ENCODE data around the gene IL15.
"Not testable (repeated sequence)": the region's sequence is repeated elsewhere in the genome, so short reads cannot be mapped to it uniquely, and the experiment has no call there.

IL15 gene, protein sequence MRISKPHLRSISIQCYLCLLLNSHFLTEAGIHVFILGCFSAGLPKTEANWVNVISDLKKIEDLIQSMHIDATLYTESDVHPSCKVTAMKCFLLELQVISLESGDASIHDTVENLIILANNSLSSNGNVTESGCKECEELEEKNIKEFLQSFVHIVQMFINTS

DNA sequence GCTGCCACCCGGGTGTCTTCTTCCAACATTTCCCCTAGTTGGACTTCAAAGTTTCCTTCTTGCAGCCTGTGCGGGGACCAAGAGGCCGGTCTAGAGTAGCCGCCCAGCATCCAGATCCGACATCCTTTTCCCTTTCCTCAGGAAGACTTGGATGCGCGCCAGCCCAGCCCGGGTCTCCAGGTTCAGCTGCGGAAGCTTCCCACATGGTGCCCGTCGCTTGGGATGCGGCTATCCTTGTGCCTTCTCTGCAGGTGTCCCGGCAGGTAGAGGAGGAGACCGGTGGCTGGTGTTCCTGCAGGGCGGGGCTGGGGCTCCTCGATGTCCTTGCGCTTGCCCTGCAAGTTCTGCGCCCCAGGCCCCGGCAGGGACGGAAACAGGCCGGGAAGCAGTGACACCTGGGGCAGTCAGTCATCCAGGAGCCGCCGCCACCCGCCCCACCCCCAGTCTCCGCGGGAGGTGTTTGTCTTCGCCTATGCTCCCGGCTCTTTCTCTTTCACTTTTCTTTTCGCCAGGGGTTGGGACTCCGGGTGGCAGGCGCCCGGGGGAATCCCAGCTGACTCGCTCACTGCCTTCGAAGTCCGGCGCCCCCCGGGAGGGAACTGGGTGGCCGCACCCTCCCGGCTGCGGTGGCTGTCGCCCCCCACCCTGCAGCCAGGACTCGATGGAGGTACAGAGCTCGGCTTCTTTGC is at the start of gene IL15:
Gene IL15 (plus strand): TSS at position 502 of the 689 bp plus-strand sequence. CDS start 82,882 bp downstream, outside the sequence.
- peak; percentile 30 to 46 for DNase-seq (ENCODE audit: low read depth in 2 of 2)

DNA sequence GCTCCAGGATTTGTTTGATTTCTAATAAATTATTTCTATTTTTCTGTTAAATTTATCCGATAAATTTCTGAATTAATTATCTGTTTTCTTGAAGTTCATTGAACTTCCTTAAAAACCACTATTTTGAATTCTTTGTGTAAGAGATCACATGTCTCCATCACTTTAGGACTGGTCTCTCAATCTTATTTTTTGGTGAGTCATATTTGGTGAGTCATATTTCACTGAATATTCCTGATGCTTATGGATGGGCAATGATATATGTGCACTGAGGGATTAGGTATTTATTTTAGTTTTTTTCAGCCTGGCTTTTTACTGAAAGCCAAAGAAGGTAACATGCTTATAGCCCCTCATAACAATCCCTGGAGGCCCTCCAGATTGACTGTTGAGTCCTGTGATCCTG is 48.5 kb upstream of the IL15 start:
- DNase-seq (ENCODE audit: low read depth in 2 of 2), result no peak

DNA sequence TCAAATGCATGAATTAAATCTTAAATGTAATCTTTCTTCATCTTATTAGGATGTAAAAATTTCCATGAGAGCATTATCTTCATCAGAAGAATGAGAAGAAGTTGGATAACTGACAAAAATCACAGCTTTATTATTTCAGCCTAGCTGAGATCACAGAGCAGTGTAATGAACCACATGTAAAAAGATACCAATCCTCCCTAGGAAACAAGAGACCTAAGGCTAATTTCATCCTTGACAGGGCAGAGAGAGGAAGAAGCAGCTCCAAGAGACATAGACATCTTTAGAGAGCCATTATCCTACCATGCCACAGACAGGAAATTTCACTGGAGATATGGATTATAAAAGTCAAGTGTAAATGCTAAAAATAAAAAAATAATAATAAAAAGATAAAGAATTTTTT is 40.9 kb upstream of the IL15 start:
- DNase-seq (ENCODE audit: low read depth in 2 of 2), result no peak

DNA sequence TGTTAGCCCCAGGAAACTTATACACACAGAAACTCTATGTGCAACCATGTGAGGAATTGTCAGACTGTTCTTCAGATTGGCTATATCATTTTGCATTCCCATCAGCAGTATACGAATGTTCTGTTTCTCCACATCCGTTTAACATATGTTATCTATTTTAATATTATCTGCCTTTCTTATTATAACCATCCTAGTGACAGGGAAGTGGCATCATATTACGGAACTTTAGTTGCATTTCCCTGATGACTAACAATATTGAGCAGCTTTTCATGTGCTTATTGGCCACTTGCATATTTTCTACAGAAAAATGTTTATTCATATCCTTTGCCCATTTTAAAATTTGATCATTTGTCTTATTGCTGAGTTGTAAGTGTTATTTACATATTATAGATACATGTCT is 36.5 kb upstream of the IL15 start:
- no peak for DNase-seq (ENCODE audit: low read depth in 2 of 2)

DNA sequence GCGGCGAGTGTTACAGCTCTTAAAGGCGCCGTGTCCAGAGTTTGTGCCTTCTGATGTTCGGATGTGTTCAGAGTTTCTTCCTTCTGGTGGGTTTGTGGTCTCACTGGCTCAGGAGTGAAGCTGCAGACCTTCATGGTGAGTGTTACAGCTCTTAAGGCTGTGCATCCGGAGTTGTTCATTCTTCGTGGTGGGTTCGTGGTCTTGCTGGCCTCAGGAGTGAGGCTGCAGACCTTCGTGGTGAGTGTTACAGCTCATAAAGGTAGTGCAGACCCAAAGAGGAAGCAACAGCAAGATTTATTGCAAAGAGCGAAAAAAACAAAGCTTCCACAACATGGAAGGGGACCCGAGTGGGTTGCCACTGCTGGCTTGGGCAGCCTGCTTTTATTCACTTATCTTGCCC is 31.7 kb upstream of the IL15 start:
- not testable (repeated sequence) for DNase-seq (ENCODE audit: low read depth in 2 of 2)

DNA sequence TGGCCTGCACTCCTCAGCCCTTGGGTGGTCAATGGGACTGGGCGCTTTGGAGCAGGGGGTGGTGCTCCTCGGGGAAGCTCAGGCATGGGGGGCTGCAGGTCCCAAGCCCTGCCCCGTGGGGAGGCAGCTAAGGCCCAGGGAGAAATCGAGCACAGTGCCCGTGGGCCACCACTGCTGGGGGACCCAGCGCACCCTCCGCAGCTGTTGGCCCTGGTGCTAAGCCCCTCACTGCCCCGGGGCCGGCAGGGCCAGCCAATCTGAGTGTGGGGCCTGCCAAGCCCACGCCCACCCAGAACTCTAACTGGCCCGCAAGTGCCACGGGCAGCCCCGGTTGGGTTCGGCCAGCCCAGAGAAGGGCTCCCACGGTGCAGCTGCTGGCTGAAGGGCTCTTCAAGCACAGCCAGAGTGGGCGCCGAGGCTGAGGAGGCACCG is 30.9 kb upstream of the IL15 start:
- no peak for DNase-seq (ENCODE audit: low read depth in 2 of 2)

DNA sequence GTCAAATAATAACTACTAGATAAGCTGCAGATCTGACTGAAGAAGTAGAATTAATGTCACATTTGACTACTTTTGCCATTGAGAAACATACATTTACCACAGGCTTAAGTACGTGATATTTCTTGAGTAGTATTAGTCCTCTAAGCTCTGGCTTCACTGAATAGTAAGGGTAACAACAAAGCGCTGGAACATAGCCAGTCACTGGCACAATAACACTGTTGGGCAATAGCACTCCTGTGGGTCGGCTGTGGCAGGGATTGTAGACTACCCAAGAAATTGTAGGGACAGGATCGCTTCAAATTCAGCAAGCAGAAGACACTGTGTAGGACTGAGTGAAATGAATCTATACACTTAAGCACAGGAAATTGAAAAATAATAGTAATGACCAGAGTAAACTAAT is 27.1 kb upstream of the IL15 start:
- DNase-seq (ENCODE audit: low read depth in 2 of 2), result no peak

DNA sequence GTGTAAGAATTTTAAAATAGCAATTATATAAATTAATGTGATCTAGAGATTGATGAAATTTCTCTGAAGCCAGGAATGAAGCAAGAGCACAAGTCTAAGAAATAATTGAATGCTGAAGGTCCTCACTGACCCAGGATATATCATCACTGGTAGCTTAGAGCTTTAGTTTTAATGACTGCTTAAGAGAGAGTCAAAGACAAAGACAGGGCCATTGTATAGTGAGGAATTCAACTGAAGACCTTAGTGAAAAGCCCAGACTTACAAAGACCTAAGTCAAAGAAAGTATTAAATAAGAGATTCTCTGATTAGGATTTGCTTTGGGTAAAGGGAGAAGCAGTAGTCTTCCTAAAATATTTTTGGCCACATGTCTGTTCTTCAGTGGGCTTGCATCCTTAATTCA is 26.0 kb upstream of the IL15 start:
- DNase-seq (ENCODE audit: low read depth in 2 of 2), result no peak

DNA sequence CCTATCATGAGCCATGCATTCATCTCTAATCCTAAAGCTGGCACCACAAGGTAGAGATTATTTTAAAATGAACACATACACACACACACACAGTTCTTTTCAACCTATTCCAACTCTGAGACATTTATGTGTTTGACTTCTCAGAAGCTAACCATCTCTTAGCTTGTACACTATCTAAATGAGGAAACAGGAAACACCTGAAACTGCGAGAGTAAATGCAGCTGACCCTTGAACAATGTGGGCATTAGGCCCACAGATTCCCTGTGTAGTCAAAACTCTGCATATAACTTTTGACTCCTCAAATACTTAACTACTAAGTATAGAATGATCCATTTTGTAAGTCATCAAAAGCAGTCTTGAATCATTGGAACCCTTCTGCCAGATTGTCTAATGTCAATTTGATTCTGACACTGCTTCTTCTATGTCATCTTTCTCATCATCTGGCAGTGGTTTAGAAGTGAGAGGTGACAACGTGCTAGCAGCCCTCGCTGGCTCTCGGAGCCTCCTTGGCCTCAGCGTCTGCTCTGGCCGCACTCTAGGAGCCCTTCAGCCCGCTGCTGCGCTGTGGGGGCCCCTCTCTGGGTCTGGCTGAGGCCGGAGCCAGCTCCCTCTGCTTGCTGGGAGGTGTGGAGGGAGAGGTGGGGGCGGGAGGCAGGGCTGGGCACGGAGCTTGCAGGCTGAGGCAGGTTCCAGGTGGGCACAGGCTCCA is 21.4 kb upstream of the IL15 start:
- DNase-seq (ENCODE audit: low read depth in 2 of 2), result no peak

DNA sequence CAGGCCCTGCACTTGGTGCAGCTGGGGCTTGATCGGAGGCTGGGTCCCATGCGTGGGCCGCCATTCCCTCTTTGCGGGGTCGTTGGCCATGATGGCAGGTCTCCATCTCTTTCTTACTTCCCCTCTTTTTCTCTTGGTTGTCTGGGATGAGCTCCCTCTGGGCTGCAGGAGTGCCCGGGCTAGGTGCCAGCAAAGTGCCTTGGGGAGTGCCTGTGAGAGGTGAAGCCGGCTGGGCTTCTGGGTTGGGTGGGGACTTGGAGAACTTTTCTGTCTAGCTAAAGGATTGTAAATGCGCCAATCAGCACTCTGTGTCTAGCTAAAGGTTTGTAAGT is 20.8 kb upstream of the IL15 start:
- DNase-seq (ENCODE audit: low read depth in 2 of 2), result not testable (repeated sequence)

DNA sequence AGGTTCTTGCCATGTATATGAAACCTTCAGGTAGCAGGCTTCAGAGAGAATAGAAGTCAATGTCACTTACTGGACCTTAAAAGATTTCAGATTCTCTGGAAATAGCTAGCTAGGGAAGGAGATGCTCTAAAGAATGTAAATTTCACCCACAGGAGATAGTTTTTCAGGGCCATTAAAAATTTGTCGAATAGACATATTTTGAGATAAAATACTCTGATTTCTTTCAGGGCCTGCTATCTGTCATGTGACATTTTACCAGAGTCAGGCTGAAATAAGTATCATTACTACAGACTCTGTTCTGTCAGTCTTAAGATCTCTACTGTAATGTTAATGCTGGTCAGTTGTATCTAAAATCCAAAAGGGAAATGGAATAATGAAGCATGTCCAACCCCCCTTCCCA is 15.7 kb upstream of the IL15 start:
- DNase-seq (ENCODE audit: low read depth in 2 of 2), result no peak

DNA sequence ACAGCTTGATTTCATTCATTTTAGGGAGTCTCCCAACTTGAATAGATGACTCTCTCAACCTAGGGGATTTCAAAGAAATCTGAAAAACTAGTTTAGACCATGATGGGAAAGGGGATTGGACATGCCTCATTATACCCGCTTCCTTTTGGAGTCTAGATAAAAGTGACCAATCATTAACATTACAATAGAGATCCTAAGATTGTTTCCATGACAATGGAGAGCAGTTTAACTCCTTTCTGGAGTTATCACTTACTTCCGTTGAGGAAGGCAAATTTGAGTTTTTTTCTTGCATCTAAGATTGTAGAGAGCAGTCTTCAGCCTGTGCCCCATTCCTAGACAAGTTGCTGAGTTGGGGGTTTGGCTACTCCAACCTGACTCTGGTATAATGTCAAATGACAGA is 11.4 kb upstream of the IL15 start:
- DNase-seq (ENCODE audit: low read depth in 2 of 2), result no peak

DNA sequence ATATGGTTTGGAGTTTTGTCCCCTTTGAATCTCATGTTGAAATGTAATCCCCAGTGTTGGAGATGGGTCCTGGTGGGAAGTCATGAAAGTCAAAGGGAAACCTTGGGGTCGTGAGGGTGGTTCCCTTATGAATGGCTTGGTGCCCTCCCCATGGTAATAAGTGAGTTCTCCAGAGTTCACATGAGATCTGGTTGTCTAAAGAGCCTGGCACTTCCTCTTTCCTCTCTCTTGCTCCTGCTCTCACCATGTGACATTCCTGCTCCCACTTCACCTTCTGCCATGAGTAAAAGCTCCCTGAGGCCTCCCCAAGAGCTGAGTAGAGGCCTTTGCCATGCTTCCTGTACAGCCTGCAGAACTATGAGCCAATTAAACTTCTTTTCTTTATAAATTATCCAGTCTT is 5.5 kb upstream of the IL15 start:
- DNase-seq (ENCODE audit: low read depth in 2 of 2), result no peak

DNA sequence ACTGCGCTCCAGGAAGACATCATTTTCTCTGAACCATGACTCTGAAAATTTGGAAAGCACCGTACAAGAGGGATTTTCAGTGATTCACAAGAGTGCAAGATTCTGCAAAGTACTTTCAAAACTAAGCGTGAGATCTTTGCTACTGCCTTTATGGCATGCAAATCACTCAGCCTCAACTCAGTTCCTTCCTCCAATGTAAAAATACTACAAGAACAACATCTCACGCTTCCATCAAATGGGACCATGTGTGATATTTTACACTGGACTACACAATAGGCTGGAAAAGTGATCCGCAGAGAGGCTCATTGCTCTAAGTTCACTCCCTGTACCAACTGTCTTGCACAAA is 674 bp upstream of the IL15 start:
- DNase-seq (ENCODE audit: low read depth in 2 of 2), result no peak

DNA sequence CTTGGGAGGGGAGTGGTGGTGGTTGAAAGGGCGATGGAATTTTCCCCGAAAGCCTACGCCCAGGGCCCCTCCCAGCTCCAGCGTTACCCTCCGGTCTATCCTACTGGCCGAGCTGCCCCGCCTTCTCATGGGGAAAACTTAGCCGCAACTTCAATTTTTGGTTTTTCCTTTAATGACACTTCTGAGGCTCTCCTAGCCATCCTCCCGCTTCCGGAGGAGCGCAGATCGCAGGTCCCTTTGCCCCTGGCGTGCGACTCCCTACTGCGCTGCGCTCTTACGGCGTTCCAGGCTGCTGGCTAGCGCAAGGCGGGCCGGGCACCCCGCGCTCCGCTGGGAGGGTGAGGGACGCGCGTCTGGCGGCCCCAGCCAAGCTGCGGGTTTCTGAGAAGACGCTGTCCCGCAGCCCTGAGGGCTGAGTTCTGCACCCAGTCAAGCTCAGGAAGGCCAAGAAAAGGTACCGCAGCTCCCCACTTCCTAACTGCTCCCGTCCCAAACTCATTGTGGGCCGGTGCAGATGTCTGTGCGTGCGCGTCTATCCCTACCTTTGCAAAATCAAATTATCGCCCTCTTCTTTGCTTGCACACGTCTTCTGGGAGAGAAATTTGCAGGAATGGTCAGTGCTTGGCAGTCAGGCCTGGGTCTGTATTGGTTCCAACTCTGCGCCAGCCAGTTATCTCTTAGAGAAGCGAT is 533 bp downstream of the IL15 start:
- DNase-seq (ENCODE audit: low read depth in 2 of 2), result no peak

DNA sequence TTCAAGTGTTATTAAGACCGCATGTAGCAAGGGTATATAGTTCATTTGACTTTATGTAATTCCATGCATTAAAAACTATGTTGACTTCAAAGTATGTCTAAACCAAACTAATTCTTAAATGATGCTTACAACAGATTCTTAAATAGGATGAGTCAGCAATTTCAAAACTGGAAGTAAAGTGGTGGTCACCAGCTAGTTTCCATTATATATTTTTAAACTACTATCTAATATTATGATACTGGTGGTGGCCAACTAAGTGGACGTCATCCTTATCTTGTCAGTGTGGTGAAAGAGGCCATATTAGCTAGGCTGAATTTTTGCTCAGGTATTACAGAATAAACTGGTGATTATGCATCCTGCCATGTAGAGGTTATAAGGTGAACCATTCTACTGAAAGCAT is 1.2 kb downstream of the IL15 start:
- no peak for DNase-seq (ENCODE audit: low read depth in 2 of 2)

DNA sequence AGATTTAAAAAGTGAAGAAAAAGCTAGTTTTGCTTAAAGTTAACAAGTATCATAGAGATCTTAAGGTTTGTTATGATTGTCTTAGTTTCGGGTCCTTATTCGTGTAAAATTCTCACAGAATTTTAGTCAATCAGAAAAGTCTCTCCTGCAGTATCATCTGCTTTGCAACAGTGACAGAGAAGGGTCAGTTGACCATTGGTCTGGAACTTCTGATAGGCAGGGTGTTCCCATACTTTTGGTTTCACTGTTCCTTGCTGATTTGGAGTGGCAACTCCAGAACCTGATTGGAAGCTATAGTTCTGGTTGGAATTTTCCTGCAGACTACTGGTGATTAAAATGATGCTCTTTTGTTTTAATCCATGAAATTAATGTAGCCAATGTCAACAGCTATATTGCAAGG is 1.8 kb downstream of the IL15 start:
- no peak for DNase-seq (ENCODE audit: low read depth in 2 of 2)

DNA sequence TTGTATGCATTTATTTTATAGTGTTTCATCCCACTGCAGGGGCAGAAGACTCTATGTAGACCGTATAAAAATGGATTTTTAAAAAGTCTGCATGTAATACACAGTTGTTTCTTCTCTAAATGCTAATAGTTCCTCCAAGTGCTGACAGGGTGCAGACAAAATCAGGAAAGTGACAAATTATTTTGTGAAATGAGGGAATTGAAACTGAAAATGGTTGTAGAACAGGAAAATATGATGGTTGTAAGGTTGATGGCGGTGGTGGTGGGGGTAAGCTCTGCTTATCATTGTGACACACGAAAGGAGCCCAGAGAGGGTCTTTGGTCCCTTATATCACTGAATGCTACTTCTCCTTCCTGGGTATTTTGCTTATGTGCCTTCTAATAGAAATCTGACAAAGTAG is 4.3 kb downstream of the IL15 start:
- DNase-seq (ENCODE audit: low read depth in 2 of 2), result no peak

DNA sequence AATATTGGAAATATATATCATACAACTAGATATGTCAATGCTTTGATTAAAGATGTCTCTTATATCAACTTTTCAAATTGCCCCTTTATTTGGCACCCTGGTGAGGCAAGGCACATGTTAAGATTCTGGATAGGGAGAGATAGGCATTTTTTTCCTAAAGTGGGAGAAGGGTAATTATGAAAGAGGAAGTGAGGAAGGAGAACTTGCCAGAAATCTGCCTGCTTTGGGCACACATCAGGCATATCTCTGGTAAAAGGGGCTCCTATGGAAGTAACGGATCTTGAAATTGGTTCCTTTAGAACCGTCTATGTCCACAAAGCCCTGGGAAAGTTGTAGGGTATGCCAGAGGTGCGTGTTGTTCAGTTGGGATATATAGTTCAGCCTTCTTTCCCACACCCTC is 5.7 kb downstream of the IL15 start:
- DNase-seq (ENCODE audit: low read depth in 2 of 2), result no peak

DNA sequence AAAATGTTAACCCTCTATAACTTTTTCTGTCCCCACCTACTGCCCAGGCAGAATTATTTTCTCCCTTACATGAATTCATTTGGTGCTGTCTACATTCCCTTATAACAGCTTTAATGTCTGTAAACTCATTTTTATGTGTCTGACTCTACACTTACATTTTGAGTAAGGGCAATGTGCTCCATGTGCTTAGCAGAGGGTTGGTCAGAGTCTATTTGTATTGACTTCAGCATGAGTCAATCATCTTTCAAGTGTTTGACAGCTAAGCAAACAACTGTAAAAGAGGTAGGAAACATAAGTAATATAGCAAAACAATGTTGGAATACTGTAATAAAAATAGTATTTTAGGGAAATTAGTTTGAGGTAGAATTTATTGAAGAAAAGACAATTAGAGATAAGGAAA is 6.3 kb downstream of the IL15 start:
- no peak for DNase-seq (ENCODE audit: low read depth in 2 of 2)

DNA sequence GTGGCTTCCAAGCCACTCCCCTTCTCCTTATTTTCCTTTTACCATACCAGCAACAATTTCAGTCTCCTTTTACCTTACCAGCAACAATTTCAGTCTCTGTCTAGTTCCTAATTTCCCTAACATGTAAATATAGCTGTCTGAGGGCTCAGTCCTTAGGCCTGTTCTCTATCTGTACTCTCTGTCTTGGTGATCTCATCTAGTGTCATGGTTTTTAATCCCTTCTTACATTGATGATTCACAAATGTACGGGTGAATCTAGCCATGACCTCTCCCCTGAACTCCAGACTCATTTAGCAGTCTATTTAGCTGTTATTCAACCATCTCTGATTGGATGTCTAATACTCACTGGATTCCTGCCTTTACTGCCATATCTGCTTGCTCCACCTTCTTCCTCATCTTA is 7.2 kb downstream of the IL15 start:
- no peak for DNase-seq (ENCODE audit: low read depth in 2 of 2)

DNA sequence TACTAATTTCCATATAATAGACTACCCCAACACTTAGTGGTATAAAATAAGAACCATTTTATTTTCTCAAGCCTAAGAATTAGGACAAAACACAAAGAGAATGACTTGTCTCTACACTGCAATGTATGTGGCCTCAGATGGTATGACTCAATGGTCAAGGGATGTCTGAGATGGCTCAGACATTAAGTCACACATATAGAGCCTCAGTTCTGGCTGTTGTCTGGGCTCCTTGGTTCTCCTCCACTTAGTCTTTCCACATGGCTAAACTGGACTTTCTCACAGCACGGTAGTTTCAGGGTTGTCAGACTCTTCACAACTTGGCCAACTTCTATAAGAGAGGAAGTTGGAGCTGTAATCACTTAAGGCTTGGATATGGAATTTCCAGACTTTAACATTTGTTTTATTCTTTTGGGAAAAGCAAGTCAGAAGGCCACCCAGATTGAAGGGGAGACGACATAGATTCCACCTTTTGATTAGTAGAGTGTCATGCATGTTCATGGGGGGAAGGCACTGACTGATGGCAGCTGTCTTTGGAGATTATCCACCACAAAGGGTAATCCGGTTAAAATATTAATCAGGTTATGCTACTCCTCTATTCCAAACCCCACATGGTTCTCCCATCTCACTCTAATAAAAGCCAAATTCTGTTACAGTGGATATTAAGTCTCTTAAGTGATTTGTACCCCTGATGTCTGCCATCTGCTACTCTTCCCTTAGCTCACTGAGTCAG is 9.4 kb downstream of the IL15 start:
- DNase-seq (ENCODE audit: low read depth in 2 of 2), result no peak
